CD4-positive, alpha-beta memory T cell (primary cell): Measurements from ENCODE around the gene PBX3. TPM values are rescaled to one million over a fixed set of nuclear protein-coding genes. Genes with fewer than 3 reads are reported as not detected.

Experiments
- CTCF ChIA-PET: fragments of 350-600 bp; sonication (Branson Sonifier 250); formaldehyde crosslinking; loops from one replicate; lab custom pipeline; 2021; ENCODE audit warnings: inconsistent platforms; ENCODE audit not compliant: partially characterized antibody; lab: Charles Lee
- POLR2A ChIA-PET: fragments of 350-600 bp; sonication (Branson Sonifier 250); formaldehyde crosslinking; loops from one replicate; lab custom pipeline; 2021; ENCODE audit not compliant: partially characterized antibody; lab: Charles Lee
- DNase-seq, 5 donors: peaks; one replicate each; pipeline versions ENCODE4 v3.0.0 to v3.0.0-alpha.2; 2020 to 2022; ENCODE audit warnings: mixed read lengths in 1 of 5
- H3K27ac ChIP-seq: one replicate; pipeline ENCODE4 v1.7.0; 2013; ENCODE audit warnings: low read depth, low read length
- H3K27me3 ChIP-seq: 2 replicates; pipeline ENCODE4 v1.7.0; 2013; ENCODE audit warnings: mild to moderate bottlenecking, low read length, moderate library complexity; ENCODE audit not compliant: insufficient read depth
- H3K36me3 ChIP-seq: 2 replicates; pipeline ENCODE4 v1.7.0; 2013; ENCODE audit warnings: mild to moderate bottlenecking, low read length, moderate library complexity; ENCODE audit not compliant: insufficient read depth
- H3K4me1 ChIP-seq: 2 replicates; pipeline ENCODE4 v1.7.0; 2013; ENCODE audit warnings: mild to moderate bottlenecking, low read length, moderate library complexity; ENCODE audit not compliant: insufficient read depth
- H3K4me3 ChIP-seq, 2 donors: one replicate each; pipeline ENCODE4 v1.7.0; 2013; ENCODE audit warnings: low read length in 2 of 2, mild to moderate bottlenecking in 1 of 2
- H3K9me3 ChIP-seq, 2 donors: one replicate each; pipeline ENCODE4 v1.7.0; 2013; ENCODE audit warnings: low read length in 2 of 2, control low read depth in 1 of 2; ENCODE audit not compliant: control insufficient read depth in 1 of 2
- H3K27ac Mint-ChIP-seq, 7 donors: one replicate each; pipeline ENCODE4 v1.8.0; 2020 to 2021; ENCODE audit warnings: mixed read lengths in 7 of 7, mild to moderate bottlenecking in 6 of 7, inconsistent platforms in 3 of 7, moderate library complexity in 3 of 7
- H3K27me3 Mint-ChIP-seq, 2 donors: one replicate each; pipeline ENCODE4 v1.8.0; 2020 to 2021; ENCODE audit warnings: mixed read lengths in 2 of 2
- H3K36me3 Mint-ChIP-seq, 2 donors: one replicate each; pipeline ENCODE4 v1.8.0; 2020 to 2021; ENCODE audit warnings: mixed read lengths in 2 of 2, inconsistent platforms in 1 of 2, mild to moderate bottlenecking in 1 of 2
- H3K4me1 Mint-ChIP-seq, 4 donors: one replicate each; pipeline ENCODE4 v1.8.0; 2020 to 2021; ENCODE audit warnings: mixed read lengths in 4 of 4, mild to moderate bottlenecking in 1 of 4
- H3K4me3 Mint-ChIP-seq, 8 donors: one replicate each; pipeline ENCODE4 v1.8.0; 2020 to 2021; ENCODE audit warnings: mixed read lengths in 8 of 8, mild to moderate bottlenecking in 7 of 8, moderate library complexity in 6 of 8, inconsistent platforms in 3 of 8
- H3K9me3 Mint-ChIP-seq, 8 donors: one replicate each; pipeline ENCODE4 v1.8.0; 2020 to 2021; ENCODE audit warnings: mixed read lengths in 8 of 8, mild to moderate bottlenecking in 5 of 8, inconsistent platforms in 3 of 8, moderate library complexity in 1 of 8
- intact Hi-C: fragments of 100-400 bp; cut with micrococcal nuclease; formaldehyde crosslinking; loops from one replicate; pipeline ENCODE4 v1.15.1; 2023
- polyA plus RNA-seq, 2 donors: library from polyadenylated mRNA; unstranded; fragments of 300-500 nt; fragmentation: Illumina TruSeq; gene quantifications; one replicate each; pipeline ENCODE4 v1.2.3, GENCODE V29; 2021
- total RNA-seq, 2 experiments: library from RNA; stranded (reverse); gene quantifications; one replicate each; pipeline ENCODE4 v1.2.3, GENCODE V29; 2021

PBX3 gene
- total and polyA plus RNA-seq, 4 experiments from 2014 or later, result 2.2 to 17.0 (median 10.4) TPM

- H3K27ac Mint-ChIP-seq, result no peak overlapping the region
- CTCF ChIA-PET, result no interaction called here
- DNase-seq, result no peak
Observed at GRCh38 chr9:125915606-125916005, 168.4 kb downstream of the PBX3 start.

GRCh38 chr9:125919565-125919964 lies 172.4 kb downstream of the PBX3 start:
- Histone ChIP-seq H3K9me3 (no peaks in the 10 kb centered on the region), H3K4me3 (no peak overlapping the region), H3K27me3 (no peaks in the 10 kb centered on the region), H3K27ac (no peak overlapping the region), H3K4me1 (no peaks in the 10 kb centered on the region), H3K36me3 (no peaks in the 10 kb centered on the region)
- H3K4me1 Mint-ChIP-seq, result no peaks in the 10 kb centered on the region
- H3K27ac Mint-ChIP-seq, result no peak overlapping the region
- CTCF ChIA-PET, result no interaction called here
- H3K27me3 Mint-ChIP-seq, result no peaks in the 10 kb centered on the region
- POLR2A ChIA-PET, result no interaction called here
- intact Hi-C loops, result no loop called here
- H3K4me3 Mint-ChIP-seq, result no peak overlapping the region
- no peak for DNase-seq
- H3K36me3 Mint-ChIP-seq, result peaks cover 0 to 6% of the 10 kb centered on the region in 2 donors
- H3K9me3 Mint-ChIP-seq, result no peaks in the 10 kb centered on the region

More at GRCh38 chr9:125915606-125916005, 168.4 kb downstream of the PBX3 start:
- intact Hi-C loops, result no loop called here
- Histone ChIP-seq H3K4me1 (no peaks in the 10 kb centered on the region), H3K4me3 (no peak overlapping the region), H3K36me3 (no peaks in the 10 kb centered on the region), H3K27me3 (no peaks in the 10 kb centered on the region), H3K9me3 (no peaks in the 10 kb centered on the region), H3K27ac (no peak overlapping the region)
- no peak overlapping the region for H3K4me3 Mint-ChIP-seq
- no peaks in the 10 kb centered on the region for H3K27me3 Mint-ChIP-seq
- H3K4me1 Mint-ChIP-seq, result no peaks in the 10 kb centered on the region
- H3K9me3 Mint-ChIP-seq, result no peaks in the 10 kb centered on the region
- peaks cover 0 to 6% of the 10 kb centered on the region in 2 donors for H3K36me3 Mint-ChIP-seq
- POLR2A ChIA-PET, result no interaction called here

GRCh38 chr9:125920402-125920801 lies 173.2 kb downstream of the PBX3 start:
- Mint-ChIP-seq H3K36me3 (peaks cover 0 to 6% of the 10 kb centered on the region in 2 donors), H3K27me3 (no peaks in the 10 kb centered on the region), H3K27ac (no peak overlapping the region), H3K4me1 (no peaks in the 10 kb centered on the region), H3K9me3 (no peaks in the 10 kb centered on the region), H3K4me3 (no peak overlapping the region)
- Histone ChIP-seq H3K27ac (no peak overlapping the region), H3K9me3 (no peaks in the 10 kb centered on the region), H3K36me3 (no peaks in the 10 kb centered on the region), H3K27me3 (no peaks in the 10 kb centered on the region), H3K4me1 (no peaks in the 10 kb centered on the region), H3K4me3 (no peak overlapping the region)
- POLR2A ChIA-PET, result no interaction called here
- intact Hi-C loops, result no loop called here
- no peak for DNase-seq
- CTCF ChIA-PET, result no interaction called here

GRCh38 chr9:125922854-125923253 lies 175.7 kb downstream of the PBX3 start:
- no peak overlapping the region for H3K27ac ChIP-seq
- CTCF ChIA-PET, result interaction anchor here (0.7 to 0.9 kb wide), 3 partner anchors 8 to 516 kb away, joined by 3 to 4 read pairs (median 3); no protein-coding TSS in a partner anchor
- H3K4me1 ChIP-seq, result no peaks in the 10 kb centered on the region
- DNase-seq, result no peak
- no peaks in the 10 kb centered on the region for H3K9me3 ChIP-seq
- Mint-ChIP-seq H3K27ac (no peak overlapping the region), H3K27me3 (no peaks in the 10 kb centered on the region), H3K4me1 (no peaks in the 10 kb centered on the region), H3K9me3 (no peaks in the 10 kb centered on the region), H3K4me3 (no peak overlapping the region), H3K36me3 (peaks cover 0 to 3% of the 10 kb centered on the region in 2 donors)
- intact Hi-C loops, result no loop called here
- POLR2A ChIA-PET, result no interaction called here
- no peaks in the 10 kb centered on the region for H3K27me3 ChIP-seq
- H3K4me3 ChIP-seq, result no peak overlapping the region
- H3K36me3 ChIP-seq, result no peaks in the 10 kb centered on the region

GRCh38 chr9:125924351-125924750 lies 177.2 kb downstream of the PBX3 start:
- POLR2A ChIA-PET, result no interaction called here
- Histone ChIP-seq H3K27ac (no peak overlapping the region), H3K4me3 (no peak overlapping the region), H3K4me1 (no peaks in the 10 kb centered on the region), H3K36me3 (no peaks in the 10 kb centered on the region), H3K9me3 (no peaks in the 10 kb centered on the region), H3K27me3 (no peaks in the 10 kb centered on the region)
- DNase-seq, result no peak
- H3K9me3 Mint-ChIP-seq, result no peaks in the 10 kb centered on the region
- H3K27me3 Mint-ChIP-seq, result no peaks in the 10 kb centered on the region
- H3K4me1 Mint-ChIP-seq, result no peaks in the 10 kb centered on the region
- CTCF ChIA-PET, result no interaction called here
- no peak overlapping the region for H3K4me3 Mint-ChIP-seq
- no peak overlapping the region for H3K27ac Mint-ChIP-seq
- peaks cover 0 to 3% of the 10 kb centered on the region in 2 donors for H3K36me3 Mint-ChIP-seq
- intact Hi-C loops, result no loop called here

GRCh38 chr9:125926936-125927335 lies 179.8 kb downstream of the PBX3 start:
- Mint-ChIP-seq H3K4me1 (no peaks in the 10 kb centered on the region), H3K9me3 (no peaks in the 10 kb centered on the region), H3K36me3 (peaks cover 0 to 9% of the 10 kb centered on the region in 2 donors), H3K27me3 (no peaks in the 10 kb centered on the region), H3K27ac (no peak overlapping the region), H3K4me3 (no peak overlapping the region)
- no peaks in the 10 kb centered on the region for H3K9me3 ChIP-seq
- POLR2A ChIA-PET, result no interaction called here
- H3K27ac ChIP-seq, result no peak overlapping the region
- no peaks in the 10 kb centered on the region for H3K27me3 ChIP-seq
- no peaks in the 10 kb centered on the region for H3K36me3 ChIP-seq
- intact Hi-C loops, result no loop called here
- CTCF ChIA-PET, result no interaction called here
- DNase-seq, result no peak
- no peaks in the 10 kb centered on the region for H3K4me1 ChIP-seq
- H3K4me3 ChIP-seq, result no peak overlapping the region

- CTCF ChIA-PET, result no interaction called here
- intact Hi-C loops, result no loop called here
Observed at GRCh38 chr9:125929846-125930245, 182.7 kb downstream of the PBX3 start.

GRCh38 chr9:125931211-125931610 lies 184.0 kb downstream of the PBX3 start:
- peaks cover 8 to 14% of the 10 kb centered on the region in 2 donors for H3K36me3 Mint-ChIP-seq
- no peaks in the 10 kb centered on the region for H3K4me1 Mint-ChIP-seq
- ChIA-PET CTCF (interaction anchor here (0.8 kb wide), 1 partner anchor 9 kb away, joined by 4 read pairs; no protein-coding TSS in a partner anchor), POLR2A (no interaction called here)
- H3K4me3 Mint-ChIP-seq, result no peak overlapping the region
- DNase-seq, result no peak
- H3K36me3 ChIP-seq, result no peaks in the 10 kb centered on the region
- H3K9me3 ChIP-seq, result no peaks in the 10 kb centered on the region
- no peak overlapping the region for H3K27ac ChIP-seq
- no peaks in the 10 kb centered on the region for H3K9me3 Mint-ChIP-seq
- intact Hi-C loops, result no loop called here
- H3K27me3 Mint-ChIP-seq, result no peaks in the 10 kb centered on the region
- no peak overlapping the region for H3K27ac Mint-ChIP-seq
- no peaks in the 10 kb centered on the region for H3K27me3 ChIP-seq
- H3K4me3 ChIP-seq, result no peak overlapping the region
- no peaks in the 10 kb centered on the region for H3K4me1 ChIP-seq

More at GRCh38 chr9:125929846-125930245, 182.7 kb downstream of the PBX3 start:
- Histone ChIP-seq H3K27me3 (no peaks in the 10 kb centered on the region), H3K36me3 (no peaks in the 10 kb centered on the region), H3K4me3 (no peak overlapping the region), H3K4me1 (no peaks in the 10 kb centered on the region), H3K27ac (no peak overlapping the region), H3K9me3 (no peaks in the 10 kb centered on the region)
- POLR2A ChIA-PET, result no interaction called here
- no peak for DNase-seq
- Mint-ChIP-seq H3K27me3 (no peaks in the 10 kb centered on the region), H3K4me1 (no peaks in the 10 kb centered on the region), H3K4me3 (no peak overlapping the region), H3K9me3 (no peaks in the 10 kb centered on the region), H3K27ac (no peak overlapping the region), H3K36me3 (peaks cover 8 to 14% of the 10 kb centered on the region in 2 donors)
